HEK293T (cell line): ENCODE data around the gene TAF3.

ENCODE experiments used
- CTCF ChIA-PET: fragments of 350-600 bp; formaldehyde crosslinking; extraction: SDS; loops from one replicate; lab custom pipeline; 2021; ENCODE audit warnings: antibody characterized with exemption, inconsistent platforms; lab: Yijun Ruan, JAX
- POLR2A ChIA-PET: fragments of 350-600 bp; formaldehyde crosslinking; extraction: SDS; loops from one replicate; lab custom pipeline; 2020; ENCODE audit warnings: antibody characterized with exemption, inconsistent platforms; lab: Yijun Ruan, JAX
- DNase-seq: peaks from one replicate; pipeline ENCODE4 v3.0.0; 2012; ENCODE audit warnings: mixed read lengths; ENCODE audit errors: extremely low spot score
- ARNT ChIP-seq: fragments of 450-650 bp; IDR thresholded peaks from 2 replicates; pipeline ENCODE4 v1.6.1; 2017; ENCODE audit warnings: mild to moderate bottlenecking
- BHLHE40 ChIP-seq: fragments of 450-650 bp; IDR thresholded peaks from 2 replicates; pipeline ENCODE4 v1.6.1; 2016; ENCODE audit warnings: mild to moderate bottlenecking, moderate library complexity, borderline replicate concordance
- CTBP1 ChIP-seq: fragments of 450-650 bp; IDR thresholded peaks from 2 replicates; pipeline ENCODE4 v1.6.1; 2016; ENCODE audit warnings: borderline replicate concordance
- ELF4 ChIP-seq: fragments of 450-650 bp; IDR thresholded peaks from 2 replicates; pipeline ENCODE4 v1.6.1; 2017; ENCODE audit warnings: antibody characterized with exemption
- FOXA1 ChIP-seq: fragments of 450-650 bp; IDR thresholded peaks from 2 replicates; pipeline ENCODE4 v1.6.1; 2016; ENCODE audit warnings: mild to moderate bottlenecking
- FOXK2 ChIP-seq: fragments of 450-650 bp; IDR thresholded peaks from 2 replicates; pipeline ENCODE4 v1.6.1; 2016; ENCODE audit warnings: mild to moderate bottlenecking
- HDGF ChIP-seq: fragments of 450-650 bp; IDR thresholded peaks from 2 replicates; pipeline ENCODE4 v1.6.1; 2017; ENCODE audit warnings: antibody characterized with exemption, borderline replicate concordance
- L3MBTL2 ChIP-seq: fragments of 450-650 bp; conservative IDR thresholded peaks from 2 replicates; pipeline ENCODE4 v1.6.1; 2016; ENCODE audit warnings: mild to moderate bottlenecking
- LEF1 ChIP-seq: fragments of 450-650 bp; IDR thresholded peaks from 2 replicates; pipeline ENCODE4 v1.6.1; 2017; ENCODE audit warnings: mild to moderate bottlenecking, borderline replicate concordance
- NFRKB ChIP-seq: fragments of 450-650 bp; IDR thresholded peaks from 2 replicates; pipeline ENCODE4 v1.6.1; 2016; ENCODE audit warnings: mild to moderate bottlenecking, moderate library complexity
- SP1 ChIP-seq: fragments of 450-650 bp; IDR thresholded peaks from 2 replicates; pipeline ENCODE4 v1.6.1; 2017
- SUZ12 ChIP-seq: fragments of 450-650 bp; IDR thresholded peaks from 2 replicates; pipeline ENCODE4 v1.6.1; 2016; ENCODE audit warnings: mild to moderate bottlenecking
- TARDBP ChIP-seq: fragments of 450-650 bp; IDR thresholded peaks from 2 replicates; pipeline ENCODE4 v1.6.1; 2016
- ZNF384 ChIP-seq: fragments of 450-650 bp; IDR thresholded peaks from 2 replicates; pipeline ENCODE4 v1.6.1; 2016
- TF ChIP-seq, protein P1 (sequence below): fragments of 450-650 bp; IDR thresholded peaks from 2 replicates; pipeline ENCODE4 v1.6.1; 2016

TAF3 gene

DNA sequence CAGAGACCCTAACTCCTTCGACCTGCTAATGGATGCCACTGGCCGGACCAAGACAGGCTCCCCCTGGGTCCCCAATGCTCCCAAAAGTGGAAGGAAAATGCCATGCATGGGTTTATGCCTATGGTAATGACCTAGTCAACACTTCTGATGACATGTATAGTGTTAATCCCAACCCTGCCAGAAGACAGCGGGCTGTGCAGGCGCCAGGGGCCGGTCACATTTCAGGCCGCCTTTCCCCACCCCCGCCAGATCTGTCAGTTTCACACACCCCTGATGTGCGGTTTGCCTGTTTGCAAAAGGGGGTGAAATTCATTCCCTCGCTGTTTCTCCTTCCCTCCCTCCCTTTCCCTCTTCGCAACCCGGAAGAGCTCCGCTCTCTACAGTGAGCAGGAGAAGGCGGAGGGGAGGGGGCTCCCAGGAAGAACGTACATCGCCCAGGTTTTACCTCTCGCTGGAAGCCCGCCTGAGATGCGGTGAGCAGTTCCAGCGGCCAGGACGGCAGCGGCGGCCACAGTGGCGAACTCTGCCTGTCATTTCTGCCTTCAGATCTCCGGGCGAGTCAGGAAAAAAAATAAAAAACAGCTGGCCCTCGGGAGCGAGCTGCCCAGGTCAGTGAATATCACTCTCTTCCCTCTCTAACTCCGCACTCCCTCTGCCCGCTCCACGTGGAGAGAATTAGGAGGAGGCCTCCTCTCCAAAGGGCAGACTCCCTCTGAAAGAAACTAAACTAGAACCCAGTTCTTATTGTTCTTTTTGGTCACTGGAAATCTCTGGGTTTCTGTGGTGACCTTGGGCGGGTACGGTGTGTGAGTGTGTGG lies 226.8 kb downstream of the TAF3 start:
- POLR2A ChIA-PET = interaction anchor here (0.6 kb wide), 1 partner anchor 15 kb away, joined by 3 read pairs; no protein-coding TSS in a partner anchor
- TF ChIP-seq ARNT (no peak), L3MBTL2 (peak; percentile 74)
- CTCF ChIA-PET = no interaction called here
- DNase-seq = peak; percentile 48

DNA sequence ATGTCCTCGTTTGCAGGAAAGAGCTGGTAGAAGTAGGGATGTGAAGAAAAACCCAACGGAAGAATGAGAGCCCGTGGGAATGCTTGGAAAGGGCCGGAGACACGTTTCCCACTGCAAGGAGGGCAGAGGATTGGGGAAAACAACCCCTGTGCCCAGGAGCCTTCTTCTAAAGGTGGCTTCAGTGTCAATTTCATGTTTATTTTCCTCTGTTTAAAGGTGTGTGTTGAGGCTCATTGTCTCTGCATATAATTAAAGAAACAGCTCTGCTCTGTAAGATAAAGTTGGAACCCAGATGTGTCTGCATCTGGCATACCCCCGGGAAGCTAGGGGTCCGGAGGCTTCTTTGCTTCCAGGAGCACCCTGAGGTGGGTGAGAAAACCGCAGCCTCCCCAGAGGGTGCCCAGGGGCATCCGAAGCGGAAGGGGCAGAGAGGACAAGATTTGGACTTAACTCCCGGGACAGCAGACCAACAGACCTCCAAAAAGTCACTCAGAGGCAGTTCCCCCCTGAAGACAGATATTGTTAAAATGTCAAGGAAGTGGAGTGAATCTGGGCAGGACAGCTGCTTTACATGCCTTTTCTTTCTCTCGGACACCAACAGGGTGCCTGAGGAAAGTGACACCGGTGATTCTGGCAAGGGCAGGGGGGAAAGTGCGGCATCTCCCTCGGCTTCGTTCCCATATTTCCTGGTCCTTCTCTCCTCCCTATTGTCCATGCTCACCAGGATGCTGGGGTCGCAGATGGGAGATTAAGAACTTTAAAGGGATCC lies 227.6 kb downstream of the TAF3 start:
- TF ChIP-seq, protein P1, sequence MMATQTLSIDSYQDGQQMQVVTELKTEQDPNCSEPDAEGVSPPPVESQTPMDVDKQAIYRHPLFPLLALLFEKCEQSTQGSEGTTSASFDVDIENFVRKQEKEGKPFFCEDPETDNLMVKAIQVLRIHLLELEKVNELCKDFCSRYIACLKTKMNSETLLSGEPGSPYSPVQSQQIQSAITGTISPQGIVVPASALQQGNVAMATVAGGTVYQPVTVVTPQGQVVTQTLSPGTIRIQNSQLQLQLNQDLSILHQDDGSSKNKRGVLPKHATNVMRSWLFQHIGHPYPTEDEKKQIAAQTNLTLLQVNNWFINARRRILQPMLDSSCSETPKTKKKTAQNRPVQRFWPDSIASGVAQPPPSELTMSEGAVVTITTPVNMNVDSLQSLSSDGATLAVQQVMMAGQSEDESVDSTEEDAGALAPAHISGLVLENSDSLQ = no peak
- no peak for TF ChIP-seq SP1
- TF ChIP-seq BHLHE40 = no peak
- TF ChIP-seq LEF1 = no peak
- TF ChIP-seq ARNT = no peak
- TF ChIP-seq SUZ12 = no peak
- no peak for TF ChIP-seq ZNF384
- TF ChIP-seq HDGF = no peak
- DNase-seq = no peak
- ChIA-PET POLR2A (no interaction called here), CTCF (no interaction called here)

DNA sequence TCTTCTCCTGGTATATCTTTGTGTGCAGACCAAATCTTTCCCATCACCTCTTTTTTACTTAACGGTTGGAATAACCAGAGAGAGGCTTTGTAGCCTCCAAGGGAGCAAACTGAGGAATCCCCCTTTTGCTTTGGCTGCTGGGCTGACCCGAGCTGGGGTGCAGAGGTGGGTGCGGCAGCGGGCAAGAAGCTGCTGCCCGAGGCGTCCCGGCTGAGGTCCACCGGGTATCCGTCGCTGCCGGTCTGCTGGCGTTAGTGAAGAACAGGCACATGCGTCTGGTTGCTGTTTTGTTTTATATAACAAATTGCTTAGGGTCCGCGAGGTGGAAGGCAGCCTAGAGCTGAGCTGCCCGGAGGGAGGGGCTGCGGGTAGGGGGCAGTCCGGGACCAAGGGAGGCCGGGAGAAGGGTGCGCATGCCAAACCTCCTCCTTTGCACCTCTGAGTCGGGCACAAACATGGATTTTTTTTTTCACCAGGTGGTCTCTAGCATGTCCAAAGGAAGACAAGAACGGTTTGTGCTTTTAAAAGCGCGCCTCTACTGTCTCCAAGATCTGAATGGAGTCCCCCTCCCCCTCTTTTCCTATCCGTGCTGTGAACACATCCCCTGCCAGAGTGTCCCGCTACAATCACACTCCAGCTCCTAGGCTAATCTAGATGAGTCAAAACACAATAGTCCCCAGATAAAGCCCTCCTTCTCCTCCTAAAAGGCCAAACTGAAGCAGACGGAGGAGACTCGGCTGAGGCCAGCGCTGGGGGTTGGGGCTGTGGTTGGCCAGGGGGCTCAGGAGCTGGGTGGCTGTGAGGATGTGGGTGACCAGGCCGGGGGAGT lies 229.4 kb downstream of the TAF3 start:
- no peak for DNase-seq
- ChIA-PET CTCF (no interaction called here), POLR2A (no interaction called here)
- TF ChIP-seq FOXA1 (no peak), SP1 (no peak), ARNT (no peak)
- TF ChIP-seq, protein P1 = no peak

DNA sequence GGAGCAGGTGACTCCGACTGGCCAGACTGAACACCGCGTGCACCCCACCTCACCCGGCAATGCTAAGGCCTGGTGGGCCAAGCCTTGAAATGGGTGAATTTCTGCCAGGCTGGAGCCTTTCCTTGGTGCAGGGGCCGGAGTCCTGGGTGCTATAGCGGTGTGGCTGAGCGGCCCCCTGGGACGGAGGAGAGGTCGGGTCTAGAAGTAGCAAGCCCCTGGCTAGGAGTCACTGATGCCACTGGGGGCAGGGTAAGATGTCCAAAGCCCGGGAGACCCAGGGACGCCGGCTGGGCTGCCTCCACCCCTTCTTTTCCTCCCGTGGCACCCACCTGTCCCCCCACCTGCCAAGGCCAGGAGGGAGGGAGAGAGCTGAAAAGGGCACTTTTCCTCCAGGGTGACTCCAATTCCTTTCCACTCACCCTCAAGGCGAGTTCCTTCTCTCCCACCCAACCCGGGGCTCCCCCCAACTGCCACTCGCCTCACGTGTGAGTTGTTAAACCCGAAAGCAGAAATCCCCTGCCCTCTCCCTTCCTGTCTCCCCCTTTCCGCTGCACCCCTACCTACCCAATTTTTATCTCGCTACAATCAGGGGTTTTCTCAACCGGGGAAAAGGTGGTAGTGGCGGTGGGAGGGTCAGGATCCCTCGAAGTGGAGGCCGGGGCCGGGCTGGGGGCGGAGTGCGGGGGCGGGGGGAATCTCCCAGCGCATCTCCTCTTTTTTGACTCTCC lies 230.1 kb downstream of the TAF3 start:
- ChIA-PET CTCF (no interaction called here), POLR2A (no interaction called here)
- TF ChIP-seq CTBP1 (no peak), HDGF (no peak), ELF4 (no peak), FOXK2 (no peak), FOXA1 (no peak), TARDBP (no peak)
- DNase-seq = no peak

DNA sequence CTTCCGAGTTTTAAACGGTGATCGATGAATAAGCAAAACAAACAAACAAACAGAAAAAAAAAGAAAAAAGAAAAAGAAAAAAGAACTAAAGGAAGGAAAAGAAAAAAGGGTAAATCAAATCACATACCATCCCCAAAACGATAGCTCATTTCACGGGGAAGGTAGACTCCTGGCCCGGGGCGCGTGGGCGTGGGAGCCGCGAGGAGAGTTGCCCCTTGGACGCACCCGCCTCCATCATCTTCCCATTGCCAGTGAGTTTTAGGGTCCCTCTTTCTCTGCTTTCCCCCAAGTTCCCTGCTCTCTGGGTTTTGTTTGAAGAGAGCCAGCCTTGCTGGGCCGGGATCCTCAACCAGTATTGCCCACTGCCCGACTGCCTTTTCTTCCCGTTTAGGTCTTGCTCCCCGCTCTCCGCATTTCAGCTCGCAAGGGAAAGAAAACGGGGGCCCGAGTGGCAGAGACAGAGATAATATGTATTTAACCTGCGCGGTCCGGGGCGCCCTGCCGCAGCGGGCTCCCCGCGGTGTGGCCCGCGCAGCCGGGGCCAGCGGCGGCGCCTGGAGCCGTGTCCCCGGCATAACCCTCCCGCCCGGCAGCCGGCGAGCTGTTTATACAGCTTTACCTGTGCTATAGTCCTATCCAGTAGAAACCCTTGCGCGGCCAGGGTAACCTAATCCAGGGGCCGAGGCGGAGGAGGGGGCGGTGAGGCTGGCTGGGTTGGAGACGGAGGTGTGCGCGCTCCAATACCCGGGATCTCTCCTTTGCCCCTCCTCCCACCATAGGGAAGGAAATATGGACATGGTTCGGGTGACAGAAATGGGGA lies 230.9 kb downstream of the TAF3 start:
- DNase-seq = no peak
- TF ChIP-seq FOXK2 (no peak), BHLHE40 (no peak), HDGF (no peak), NFRKB (no peak), ZNF384 (no peak), LEF1 (no peak), SP1 (no peak), ARNT (no peak), L3MBTL2 (no peak), FOXA1 (no peak)
- ChIA-PET POLR2A (no interaction called here), CTCF (no interaction called here)

DNA sequence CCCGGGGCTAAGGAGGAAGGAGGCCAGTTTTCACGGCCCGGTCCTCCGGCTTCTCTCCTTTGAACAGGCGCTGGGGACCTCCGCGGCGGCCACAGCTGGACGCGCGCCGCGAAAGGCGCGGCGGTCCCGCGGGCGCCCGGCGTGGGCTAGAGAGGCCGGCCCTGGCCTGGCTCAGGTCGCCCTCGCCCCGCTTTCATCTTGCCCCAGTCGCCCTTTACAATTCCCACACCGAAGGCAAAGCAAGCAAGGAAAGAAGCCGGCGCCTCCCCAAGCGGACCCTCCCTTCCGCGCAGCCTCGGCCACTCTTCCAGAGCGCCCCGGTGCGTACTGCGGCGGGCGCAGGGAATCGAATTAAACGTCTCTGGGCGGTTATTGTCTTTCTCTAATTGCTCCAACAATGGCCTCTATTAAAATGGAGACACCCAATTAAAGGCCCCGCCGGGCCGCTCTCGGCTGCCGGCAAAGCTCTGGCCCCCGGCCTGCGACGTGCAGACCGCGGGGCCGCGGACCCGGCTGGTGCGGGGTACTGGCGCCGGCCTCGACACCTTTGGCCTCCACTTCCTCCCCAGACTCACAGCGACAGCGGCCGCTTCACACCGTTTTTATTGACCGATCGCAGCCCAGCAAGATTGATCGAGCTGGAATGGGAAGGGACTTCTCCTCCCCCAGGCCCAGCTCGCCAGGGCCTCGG lies 231.7 kb downstream of the TAF3 start:
- ChIA-PET POLR2A (interaction anchor here (1.0 to 1.1 kb wide), 2 partner anchors 9 to 262 kb away, joined by 3 read pairs; partner anchors contain the start of genes ATP5F1C and KIN), CTCF (no interaction called here)
- TF ChIP-seq L3MBTL2 (no peak; the same call in 1 of the 2 replicates), LEF1 (peak; percentile 41; the same call in 1 of the 2 replicates), SP1 (no peak), BHLHE40 (no peak)
- DNase-seq = no peak
